HG02610 (cell line): Measurements from ENCODE around the gene CTIF.

Source experiments
- ATAC-seq: cut with Tn5 transposase; IDR thresholded peaks from one replicate; pipeline ENCODE4 v1.9.1; 2021; ENCODE audit warnings: mild to moderate bottlenecking, moderate library complexity; ENCODE audit not compliant: unreplicated experiment

Gene CTIF

GRCh38 chr18:48838166-48838775 is 299.4 kb downstream of the CTIF start:
- no peak for ATAC-seq

- ATAC-seq, result no peak
Observed at GRCh38 chr18:48838921-48839818, 300.3 kb downstream of the CTIF start.

GRCh38 chr18:48839819-48840490 is 301.1 kb downstream of the CTIF start:
- no peak for ATAC-seq

- no peak for ATAC-seq
Observed at GRCh38 chr18:48840491-48840877, 301.7 kb downstream of the CTIF start.

DNA sequence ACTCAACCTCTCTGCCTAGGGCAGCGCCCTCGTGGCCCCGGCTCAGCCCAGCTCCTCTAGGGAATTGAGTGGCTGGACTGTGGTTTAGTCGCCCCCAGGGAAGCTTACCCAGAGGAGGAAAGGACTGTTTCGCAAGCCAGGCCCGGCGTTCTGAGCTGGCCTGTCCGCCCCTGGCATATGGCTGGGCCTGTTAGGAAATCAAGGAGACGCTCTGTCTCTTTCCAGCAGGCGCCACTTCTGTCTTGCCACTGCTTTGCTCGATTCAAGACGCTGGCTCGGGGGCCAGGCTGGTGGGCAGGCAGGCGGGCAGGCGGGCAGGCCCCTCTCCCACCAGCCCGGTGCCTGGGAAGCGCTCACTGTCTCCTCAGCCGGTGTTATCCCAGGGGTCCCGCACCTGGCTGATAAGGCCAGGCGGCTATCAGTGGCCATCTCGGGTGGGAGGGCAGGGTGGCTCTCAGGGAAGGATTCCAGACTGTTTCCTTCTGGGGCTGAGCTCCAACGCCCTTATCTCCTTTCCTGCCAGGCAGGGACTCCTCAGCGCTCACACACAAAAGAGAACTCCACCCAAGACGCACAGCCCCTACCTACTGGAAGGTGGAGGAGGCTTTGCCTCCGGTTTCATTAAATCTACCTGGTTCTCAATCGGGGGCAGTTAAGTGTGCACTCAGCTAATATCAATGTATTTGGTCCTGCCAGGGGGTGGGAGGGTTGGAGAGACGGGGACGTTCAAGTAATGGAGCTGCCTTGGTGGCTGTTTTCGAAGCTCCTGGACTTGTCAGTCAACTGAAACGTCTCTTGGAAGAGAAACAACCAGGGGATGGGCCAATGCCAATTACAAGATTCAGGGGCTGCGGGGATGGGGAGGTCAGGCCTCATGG is 302.8 kb downstream of the CTIF start:
- no peak for ATAC-seq

GRCh38 chr18:48842259-48843061 is 303.6 kb downstream of the CTIF start:
- no peak for ATAC-seq

DNA sequence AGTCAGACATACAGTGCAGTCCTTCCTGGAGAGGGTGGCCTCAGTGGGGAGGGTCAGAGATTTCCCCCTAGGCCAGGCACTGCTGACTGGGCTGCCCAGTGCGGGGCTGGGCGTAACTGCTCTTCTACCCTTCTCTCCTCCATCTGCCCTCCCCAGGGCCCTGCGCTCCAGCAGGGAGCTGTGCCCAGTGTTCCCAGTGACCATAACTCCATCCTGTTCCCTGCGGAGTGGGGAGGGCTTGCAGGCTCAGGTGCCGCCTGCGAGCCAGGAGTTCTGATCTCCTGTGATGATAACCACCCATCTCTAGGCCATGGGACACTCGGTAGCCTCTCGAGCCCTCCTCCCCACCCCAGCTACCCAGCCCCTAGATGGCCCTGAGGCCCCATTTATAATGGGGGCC is 304.3 kb downstream of the CTIF start:
- no peak for ATAC-seq

DNA sequence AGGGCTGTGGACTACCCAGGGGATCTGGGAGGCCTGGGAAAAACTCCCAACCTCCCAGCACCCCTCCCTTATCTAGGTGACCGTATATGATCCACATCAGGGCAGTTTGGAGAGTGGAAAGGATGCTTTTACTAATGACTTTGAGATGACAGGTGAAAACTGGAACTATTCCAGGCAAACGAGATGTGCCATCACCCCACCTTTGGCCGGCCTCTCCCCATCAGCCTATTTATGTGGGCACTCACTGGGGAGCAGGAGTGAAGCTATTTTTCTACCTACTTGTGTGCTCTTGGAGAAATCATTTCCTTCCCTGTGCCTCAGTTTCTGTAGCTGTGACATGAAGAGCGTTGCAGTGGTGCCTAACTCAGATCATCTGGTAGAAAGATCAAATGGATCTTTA is 304.8 kb downstream of the CTIF start:
- no peak for ATAC-seq

DNA sequence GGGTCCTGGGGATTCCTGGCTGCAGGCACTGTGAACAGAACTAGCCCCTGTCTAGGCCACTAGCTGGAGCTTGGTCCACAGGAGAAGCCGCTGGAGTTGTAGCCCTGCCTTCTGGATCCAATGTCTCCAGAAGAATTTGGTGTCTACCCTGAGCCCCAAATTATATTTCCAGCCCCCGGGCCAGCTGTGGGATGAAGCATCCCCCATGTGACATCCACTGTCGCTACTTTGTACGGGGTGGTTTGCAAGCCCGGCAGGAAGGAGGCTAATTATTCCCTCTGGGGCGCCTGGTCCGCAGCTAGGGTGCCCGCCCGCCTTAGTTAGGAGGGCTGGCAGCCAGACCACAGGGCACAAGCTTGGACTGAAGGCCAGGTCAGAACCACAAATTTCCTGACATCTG is 305.4 kb downstream of the CTIF start:
- ATAC-seq, result no peak

- no peak for ATAC-seq
Observed at GRCh38 chr18:48845174-48845573, 306.3 kb downstream of the CTIF start.

DNA sequence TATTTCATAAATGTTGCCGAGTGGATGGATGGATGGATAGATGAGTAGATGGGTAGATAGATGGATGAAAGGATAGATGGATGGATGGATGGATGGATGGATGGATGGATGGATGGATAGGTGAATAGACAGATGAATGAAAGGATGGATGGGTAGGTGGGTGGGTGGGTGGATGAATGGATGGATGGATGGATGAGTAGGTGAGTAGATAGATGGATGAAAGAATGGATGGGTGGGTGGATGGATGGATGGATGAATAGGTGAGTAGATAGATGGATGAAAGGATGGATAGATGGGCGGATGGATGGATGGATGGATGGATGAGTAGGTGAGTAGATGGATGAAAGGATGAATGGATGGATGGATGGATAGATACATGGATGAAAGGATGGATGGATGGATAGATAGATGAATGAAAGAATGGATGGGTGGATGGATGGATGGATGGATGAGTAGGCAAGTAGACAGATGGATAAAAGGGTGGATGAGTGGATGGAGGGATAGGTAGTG is 307.6 kb downstream of the CTIF start:
- no peak for ATAC-seq

GRCh38 chr18:48847807-48848486 is 309.1 kb downstream of the CTIF start:
- no peak for ATAC-seq

DNA sequence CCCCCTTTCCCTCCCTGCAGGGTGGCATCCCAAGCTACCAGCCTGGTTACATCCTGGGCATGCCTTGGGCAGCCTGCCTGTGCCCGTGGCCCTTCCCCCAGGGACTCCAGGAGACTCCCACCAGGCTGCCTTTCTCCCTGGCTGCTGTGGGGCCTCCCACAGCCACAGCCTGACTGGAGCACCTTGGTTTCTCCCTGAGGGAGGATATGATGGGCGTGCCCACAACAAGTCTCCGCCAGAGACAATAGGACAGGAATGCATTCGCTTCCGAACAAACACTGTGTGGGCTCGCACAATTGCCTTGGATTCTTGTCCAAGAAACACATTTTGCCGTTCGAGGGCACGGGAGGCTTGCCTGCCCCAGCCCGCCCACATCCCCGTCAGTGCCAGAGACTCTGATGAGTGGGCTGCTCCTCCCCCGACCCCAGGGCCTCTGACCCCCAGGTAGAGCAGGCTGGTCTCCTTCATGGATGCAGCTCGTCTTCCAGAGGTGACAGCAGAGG is 309.9 kb downstream of the CTIF start:
- no peak for ATAC-seq

GRCh38 chr18:48850822-48851598 is 312.2 kb downstream of the CTIF start:
- no peak for ATAC-seq

GRCh38 chr18:48851599-48851960 is 312.7 kb downstream of the CTIF start:
- no peak for ATAC-seq

- ATAC-seq, result no peak
Observed at GRCh38 chr18:48852292-48852691, 313.5 kb downstream of the CTIF start.

DNA sequence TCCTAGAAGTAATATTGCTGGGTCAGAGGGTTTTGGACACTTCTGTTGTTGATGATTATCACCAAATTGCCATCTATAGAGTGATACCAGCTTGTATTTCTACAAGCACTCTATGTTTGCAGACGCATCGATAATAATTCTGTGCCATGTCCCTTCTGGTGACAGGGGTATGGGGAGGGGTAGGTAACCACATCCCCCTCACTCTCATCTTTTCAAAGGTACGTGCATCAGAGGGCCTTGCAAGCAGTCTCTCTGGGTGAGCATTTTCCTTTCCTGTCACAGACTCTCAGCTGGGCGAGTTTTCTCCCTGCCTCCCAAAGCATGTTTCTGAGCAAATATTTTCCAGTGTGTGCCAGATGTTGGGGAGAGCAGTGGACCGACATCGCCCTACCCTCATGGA is 314.0 kb downstream of the CTIF start:
- ATAC-seq, result no peak

DNA sequence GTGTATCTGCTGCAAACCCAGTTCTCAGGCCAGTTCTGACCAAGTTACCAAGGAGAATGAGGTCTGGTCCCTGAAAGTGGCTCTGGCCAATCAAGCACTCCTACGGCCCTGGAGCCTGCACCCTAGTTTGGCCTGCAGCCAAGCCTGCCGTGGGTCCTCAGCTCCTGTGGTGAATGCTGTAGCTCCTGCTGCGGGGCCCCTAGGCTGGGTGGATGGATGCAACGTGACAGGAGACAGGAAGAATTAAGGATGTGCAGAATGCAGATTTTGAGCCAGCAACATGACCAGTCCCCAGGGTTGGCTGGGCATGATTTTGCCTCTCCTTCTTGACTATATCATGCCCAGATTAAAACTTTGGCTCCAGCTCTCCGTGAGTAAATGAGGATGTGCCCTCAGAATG is 314.8 kb downstream of the CTIF start:
- no peak for ATAC-seq
